RWPE1 (cell line): ENCODE measurements around the gene DCAKD.

Experiments
- CTCF ChIA-PET: fragments of 350-600 bp; sonication (Branson Sonifier 250); formaldehyde crosslinking; extraction: SDS; loops from one replicate; lab custom pipeline; 2021; lab: Yijun Ruan, JAX
- POLR2A ChIA-PET: fragments of 400-600 bp; formaldehyde crosslinking; extraction: SDS; loops from one replicate; lab custom pipeline; 2020; ENCODE audit warnings: antibody characterized with exemption; ENCODE audit not compliant: low non-redundant PET; lab: Yijun Ruan, JAX
- DNase-seq: peaks from one replicate; pipeline ENCODE4 v3.0.0; 2012; ENCODE audit warnings: low spot score
- H3K27ac ChIP-seq: fragments of 450-650 bp; 2 replicates; pipeline ENCODE4 v1.5.1; 2017
- CTCF ChIP-seq: fragments of 450-650 bp; conservative IDR thresholded peaks from 2 replicates; pipeline ENCODE4 v1.5.1; 2017; ENCODE audit warnings: low read depth, mild to moderate bottlenecking

The DCAKD gene

DNA sequence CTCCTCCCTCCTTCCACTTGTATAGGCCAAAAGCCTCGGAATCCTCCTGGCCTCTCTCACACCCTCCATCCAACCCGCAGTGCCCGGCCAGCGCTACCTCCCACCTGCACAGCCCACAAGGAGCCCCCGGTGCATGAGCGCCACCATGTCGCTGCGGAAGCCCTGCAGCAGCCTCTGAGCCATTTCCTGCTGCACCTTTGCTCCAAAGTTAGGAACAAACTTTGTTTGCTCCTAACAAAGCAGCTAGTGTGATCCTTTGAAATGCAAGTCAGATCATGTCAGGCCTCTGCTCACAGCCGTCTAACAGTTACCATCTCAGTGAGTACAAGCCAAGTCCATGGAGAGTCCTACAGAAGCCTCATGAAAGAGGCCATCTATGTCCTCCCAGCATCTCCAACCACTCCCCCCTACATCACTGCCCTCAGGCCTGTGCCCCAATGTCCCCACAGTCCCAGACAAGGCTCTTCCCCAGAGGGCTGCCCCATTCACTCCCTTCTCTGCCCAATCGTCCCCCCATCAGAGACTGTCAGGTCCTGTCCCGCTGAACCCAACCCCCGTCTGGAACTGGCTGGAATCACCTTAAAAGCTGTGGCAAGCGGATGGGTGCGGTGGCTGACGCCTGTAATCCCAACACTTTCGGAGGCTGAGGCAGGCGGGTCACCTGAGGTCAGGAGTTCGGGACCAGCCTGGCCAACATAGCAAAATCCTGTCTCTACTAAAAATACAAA is 7.5 kb downstream of the DCAKD start:
- ChIA-PET POLR2A (interaction anchor here (0.5 kb wide), 1 partner anchor 21 kb away, joined by 7 read pairs; no protein-coding TSS in a partner anchor), CTCF (interaction anchor here (0.6 to 1.1 kb wide), 3 partner anchors 55 to 72 kb away, joined by 3 read pairs; no protein-coding TSS in a partner anchor)
- no peak for TF ChIP-seq CTCF
- peak overlapping the region; percentile 99 for H3K27ac ChIP-seq
- peak; percentile 57 for DNase-seq

GRCh38 chr17:45042346-45043120 is 8.9 kb downstream of the DCAKD start:
- TF ChIP-seq CTCF, result no peak
- H3K27ac ChIP-seq, result peak overlapping the region; percentile 99
- DNase-seq, result no peak
- CTCF ChIA-PET, result interaction anchor here (1.0 to 1.1 kb wide), 2 partner anchors 24 to 57 kb away, joined by 3 to 5 read pairs; no protein-coding TSS in a partner anchor
- POLR2A ChIA-PET, result interaction anchor here (0.6 kb wide), 1 partner anchor 15 kb away, joined by 3 read pairs; no protein-coding TSS in a partner anchor

- H3K27ac ChIP-seq, result peak overlapping the region; percentile 99
- no peak for TF ChIP-seq CTCF
- POLR2A ChIA-PET, result interaction anchor here (0.7 kb wide), 2 partner anchors 98 to 109 kb away, joined by 3 to 5 read pairs; no protein-coding TSS in a partner anchor
- DNase-seq, result no peak
- CTCF ChIA-PET, result interaction anchor here (1.7 kb wide), 1 partner anchor 21 kb away, joined by 6 read pairs; no protein-coding TSS in a partner anchor
Measured at GRCh38 chr17:45040459-45040858, 11.0 kb downstream of the DCAKD start.

- no peak for DNase-seq
- H3K27ac ChIP-seq, result peak overlapping the region; percentile 99
- ChIA-PET CTCF (interaction anchor here (0.7 to 1.8 kb wide), 3 partner anchors 17 to 263 kb away, joined by 3 to 6 read pairs (median 5); no protein-coding TSS in a partner anchor), POLR2A (interaction anchor here (0.5 kb wide), 1 partner anchor 8 kb away, joined by 4 read pairs; no protein-coding TSS in a partner anchor)
- TF ChIP-seq CTCF, result no peak
Measured at GRCh38 chr17:45038728-45039634, 12.5 kb downstream of the DCAKD start.

GRCh38 chr17:45036691-45037090 is 14.7 kb downstream of the DCAKD start:
- no peak for TF ChIP-seq CTCF
- POLR2A ChIA-PET, result interaction anchor here (1.1 kb wide), 1 partner anchor 9 kb away, joined by 3 read pairs; no protein-coding TSS in a partner anchor
- CTCF ChIA-PET, result no interaction called here
- H3K27ac ChIP-seq, result peak overlapping the region; percentile 50
- no peak for DNase-seq
